NOMO-1 treated with dmso at 0.1 percent for 144 hours (cell line): ENCODE results near the gene FCHSD2.
A peak's percentile ranks its signal among the peaks of the same experiment; 100 is the strongest.

Source experiments
- DNase-seq: peaks from one replicate; lab custom pipeline; 2025; ENCODE audit not compliant: unreplicated experiment; lab: John Stamatoyannopoulos, UW

FCHSD2 gene

GRCh38 chr11:73142128-73142377 lies at the start of gene FCHSD2:
TSS of gene FCHSD2 (minus strand) at chr11:73142318. CDS start at chr11:73141877, 441 bp downstream.
- DNase-seq: no peak

- no peak for DNase-seq
Observed at GRCh38 chr11:73191151-73191550, 49.0 kb upstream of the FCHSD2 start.

GRCh38 chr11:73190557-73190885 lies 48.4 kb upstream of the FCHSD2 start:
- DNase-seq: no peak

DNA sequence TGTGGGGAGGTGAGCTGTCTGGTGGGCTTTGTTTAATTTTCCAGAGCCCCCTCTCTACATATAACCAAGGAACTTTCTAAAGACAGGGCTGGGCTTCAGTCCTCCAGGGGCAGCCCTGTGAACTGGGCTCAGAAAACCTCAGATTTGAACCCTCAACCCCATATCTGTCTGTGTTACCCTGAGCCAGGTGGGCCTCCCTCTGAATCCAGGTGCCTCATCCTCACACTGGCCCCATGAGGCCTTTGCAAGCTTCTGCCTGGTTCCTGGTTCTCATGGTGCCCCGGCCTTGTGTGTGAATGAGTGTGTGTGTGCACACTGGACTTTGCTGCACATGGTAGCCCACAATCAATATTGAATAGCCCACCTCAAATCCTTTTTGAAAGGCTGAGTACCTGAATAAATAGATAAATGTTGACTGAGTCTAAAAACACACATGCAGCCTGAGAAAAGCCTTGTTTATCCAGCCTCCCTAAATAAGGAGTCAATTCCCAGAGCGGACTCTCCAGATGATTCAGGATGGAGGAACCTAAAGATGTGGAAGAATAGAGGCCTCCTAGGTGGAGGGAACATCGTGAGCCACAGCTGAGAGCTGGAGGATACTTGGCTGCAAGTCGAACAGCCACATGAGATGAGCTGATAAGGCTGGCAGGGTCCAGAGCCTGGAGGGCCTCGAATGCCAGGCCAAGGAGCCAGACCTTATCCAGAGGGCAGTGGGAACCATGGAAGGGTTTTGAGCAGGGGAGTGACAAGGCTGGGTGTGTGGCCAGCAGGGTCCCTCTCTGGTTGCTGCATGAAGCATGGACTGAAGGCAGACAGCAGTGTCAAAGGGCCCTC lies 47.8 kb upstream of the FCHSD2 start:
- no peak for DNase-seq

DNA sequence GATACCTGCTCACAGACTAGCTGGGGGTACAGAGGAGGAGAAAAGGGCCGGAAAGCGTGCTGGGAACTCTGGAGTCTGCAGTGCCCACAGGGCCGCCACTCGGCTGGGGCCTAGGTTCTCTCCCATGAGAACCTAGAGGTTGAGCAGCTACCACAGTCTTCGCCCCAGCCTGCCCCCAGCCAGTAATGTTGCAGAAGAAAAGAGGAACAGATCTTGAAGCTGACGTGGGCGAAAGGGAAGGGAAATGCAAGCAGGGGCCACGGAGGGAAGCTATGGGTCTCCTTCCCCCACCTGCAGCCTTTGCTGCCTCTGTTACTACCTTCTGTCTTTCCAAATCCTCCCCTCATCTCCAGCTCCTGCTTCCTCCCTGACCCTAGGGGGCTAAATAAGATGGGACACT lies 47.2 kb upstream of the FCHSD2 start:
- DNase-seq: peak; percentile 95

- no peak for DNase-seq
Observed at GRCh38 chr11:73188301-73188700, 46.2 kb upstream of the FCHSD2 start.

- no peak for DNase-seq
Observed at GRCh38 chr11:73187854-73188253, 45.7 kb upstream of the FCHSD2 start.

DNA sequence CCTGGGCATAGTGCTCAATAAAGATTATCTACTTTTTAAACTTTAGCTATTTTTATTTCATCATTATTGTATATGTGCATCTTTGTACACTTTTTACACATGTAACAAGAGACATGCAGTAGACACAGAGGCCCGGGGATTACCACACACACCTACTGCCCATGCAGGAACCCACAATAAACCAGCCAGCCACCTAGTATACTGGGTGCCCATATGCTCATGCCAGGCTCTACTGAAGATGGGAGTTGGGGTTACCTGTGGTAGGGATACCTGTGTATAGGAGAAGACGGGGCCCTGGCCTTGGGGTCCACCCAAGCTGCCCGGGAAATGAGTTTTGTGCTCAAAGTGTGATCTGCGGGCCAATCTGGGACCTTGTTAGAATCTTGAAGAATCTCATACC lies 44.8 kb upstream of the FCHSD2 start:
- DNase-seq: no peak

- DNase-seq: no peak
Observed at GRCh38 chr11:73186294-73186850, 44.3 kb upstream of the FCHSD2 start.

GRCh38 chr11:73185680-73186293 lies 43.7 kb upstream of the FCHSD2 start:
- no peak for DNase-seq

DNA sequence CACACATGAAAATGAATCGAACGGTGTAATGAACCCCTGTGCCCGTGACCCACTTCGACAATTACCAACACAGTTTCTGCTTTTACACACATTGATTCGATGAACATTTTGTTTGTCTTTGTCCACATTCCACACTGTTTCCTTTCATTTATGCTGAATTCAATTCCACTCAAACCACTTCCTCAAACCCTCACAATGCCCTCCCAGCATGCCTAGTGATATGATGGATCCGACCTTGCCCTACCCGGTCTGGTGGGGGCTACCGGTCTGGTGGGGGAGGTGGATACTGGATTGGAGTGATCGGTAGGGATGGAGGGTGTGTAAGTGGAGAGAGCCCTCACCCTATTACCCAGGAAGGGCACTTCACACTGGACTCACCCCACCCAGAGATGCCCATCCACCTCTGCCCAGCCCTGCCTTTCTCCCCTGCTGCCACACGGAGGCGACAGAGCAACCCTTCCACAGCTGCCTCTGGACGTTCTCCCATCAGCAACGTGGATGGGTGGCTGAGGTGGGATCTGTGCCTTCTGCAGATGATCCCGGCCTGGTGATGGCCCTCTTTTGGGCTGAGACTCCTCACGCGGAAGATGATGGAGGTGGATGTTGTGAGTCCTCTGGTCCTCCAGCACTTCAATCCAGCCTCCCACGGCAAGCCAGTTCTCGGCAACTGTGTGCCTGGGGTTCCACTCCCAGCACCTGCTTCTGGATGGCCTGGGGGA lies 43.0 kb upstream of the FCHSD2 start:
- peak; percentile 76 for DNase-seq

- DNase-seq: no peak
Observed at GRCh38 chr11:73182824-73183321, 40.8 kb upstream of the FCHSD2 start.

DNA sequence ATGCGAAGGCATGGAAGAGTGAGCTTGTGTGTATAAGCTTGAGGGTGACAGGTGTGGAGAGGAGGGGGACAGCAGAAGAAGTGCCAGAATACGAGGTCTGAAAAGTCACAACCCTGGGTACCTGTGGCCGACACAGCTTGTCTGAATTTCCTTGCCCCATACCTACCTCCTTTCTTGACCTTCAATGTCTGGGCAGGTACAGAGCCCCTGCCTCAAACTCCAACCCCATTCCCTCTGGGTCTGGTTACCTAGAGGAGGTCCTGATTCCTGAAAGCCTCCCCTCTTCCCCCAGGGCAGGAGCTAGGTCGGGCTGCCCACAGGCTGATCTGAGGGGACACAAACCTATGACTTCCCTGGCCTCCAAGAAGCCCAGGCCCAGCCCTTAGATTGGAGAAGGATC lies 36.6 kb upstream of the FCHSD2 start:
- DNase-seq: no peak

DNA sequence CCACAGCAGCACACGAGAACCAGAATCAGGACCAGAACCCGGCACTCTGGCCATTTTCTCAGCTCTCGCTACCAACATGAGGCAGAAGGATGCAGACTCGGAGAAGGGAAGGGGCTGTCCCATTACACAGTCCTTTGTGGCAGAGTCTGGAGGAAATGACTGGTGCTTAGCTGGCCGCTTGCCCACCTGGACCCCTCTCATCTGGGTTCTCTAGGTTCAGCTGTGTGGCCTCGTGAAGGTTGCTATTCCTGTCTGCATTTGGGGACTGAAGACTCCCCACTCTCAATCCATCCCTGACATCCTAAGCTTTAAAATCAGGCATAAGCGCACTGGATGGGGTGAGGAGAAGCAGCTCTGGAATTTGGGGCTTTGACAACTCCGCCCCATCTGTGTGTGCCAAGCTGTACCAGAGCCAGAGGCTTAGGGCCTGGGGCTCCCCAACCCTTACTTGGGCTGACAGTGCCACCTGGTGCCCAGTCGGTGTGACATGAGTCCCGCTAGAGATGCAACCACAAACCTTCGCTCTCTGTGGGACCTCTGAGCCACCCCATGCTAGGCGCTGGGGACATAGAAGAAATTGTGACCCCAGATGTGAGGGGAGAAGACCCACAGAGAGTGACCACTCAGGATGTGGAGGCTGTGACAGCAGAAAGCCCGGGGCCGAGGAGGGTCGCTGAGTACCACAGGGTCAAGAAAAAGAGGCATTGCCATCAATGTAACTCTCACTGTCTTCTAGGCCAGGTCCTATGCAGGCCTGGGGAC lies 35.8 kb upstream of the FCHSD2 start:
- DNase-seq: peak; percentile 68

GRCh38 chr11:73177380-73177777 lies 35.3 kb upstream of the FCHSD2 start:
- DNase-seq: no peak

GRCh38 chr11:73176874-73177155 lies 34.7 kb upstream of the FCHSD2 start:
- DNase-seq: no peak

DNA sequence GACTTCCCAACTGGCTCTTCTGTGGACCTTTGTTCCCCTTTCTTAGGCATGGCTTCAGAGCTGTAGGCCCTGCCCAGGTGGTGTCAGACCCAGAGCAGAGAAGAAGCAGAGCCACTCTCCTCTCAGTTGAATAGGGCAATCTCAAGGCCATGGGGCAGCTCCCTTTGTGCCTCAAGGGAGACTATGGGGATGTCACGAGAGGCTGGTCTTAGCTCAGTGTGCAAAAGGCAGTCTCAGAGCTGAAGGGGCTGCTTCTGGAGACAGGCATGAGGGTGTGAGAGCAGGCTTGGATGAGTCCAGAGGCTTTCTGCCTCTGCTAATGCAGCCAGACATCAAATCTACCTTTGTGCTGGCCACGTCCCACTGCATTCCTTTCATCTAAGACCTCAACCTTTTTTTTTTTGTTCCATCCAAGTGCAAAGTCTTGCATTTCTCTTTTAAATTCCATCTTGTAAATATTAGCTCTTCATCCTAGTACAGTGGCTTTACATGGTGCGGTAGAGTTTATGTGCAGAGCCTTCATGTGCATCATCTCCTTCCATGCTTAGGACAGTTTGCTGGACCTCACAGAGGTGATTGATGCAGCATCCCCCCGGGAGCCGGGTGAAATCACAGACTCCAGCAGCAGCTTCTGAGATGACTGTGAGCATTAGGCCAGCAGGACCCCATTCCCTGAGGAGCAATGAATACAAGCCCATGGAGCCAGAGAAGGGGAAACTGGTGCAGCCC lies 34.2 kb upstream of the FCHSD2 start:
- no peak for DNase-seq

GRCh38 chr11:73175551-73176144 lies 33.5 kb upstream of the FCHSD2 start:
- DNase-seq: no peak

GRCh38 chr11:73174495-73174791 lies 32.3 kb upstream of the FCHSD2 start:
- DNase-seq: no peak

GRCh38 chr11:73173755-73174494 lies 31.8 kb upstream of the FCHSD2 start:
- DNase-seq: no peak
